AG04449 (cell line): ENCODE results near the gene STK11.

Experiments used
- CTCF ChIA-PET: fragments of 350-600 bp; formaldehyde crosslinking; extraction: SDS; loops from one replicate; lab custom pipeline; 2021; ENCODE audit warnings: antibody characterized with exemption; lab: Yijun Ruan, JAX
- POLR2A ChIA-PET: fragments of 400-600, 350-600 bp; formaldehyde crosslinking; extraction: SDS; loops from one replicate; lab custom pipeline; 2020; ENCODE audit warnings: antibody characterized with exemption, inconsistent platforms; lab: Yijun Ruan, JAX
- DNase-seq: peaks from one replicate; pipeline ENCODE4 v3.0.0-alpha.2; 2010; ENCODE audit warnings: low read depth, low spot score
- H3K4me3 ChIP-seq: 2 replicates; pipeline ENCODE4 v1.5.1; 2011; ENCODE audit warnings: low read depth, mild to moderate bottlenecking, control low read depth, low read length
- TF ChIP-seq, protein P1 (sequence below): IDR thresholded peaks from one replicate; pipeline ENCODE4 v1.5.1; 2011; ENCODE audit warnings: mild to moderate bottlenecking, moderate library complexity, low read length, control low read depth, inconsistent platforms; ENCODE audit not compliant: insufficient read depth; ENCODE audit errors: missing control alignments

The STK11 gene

GRCh38 chr19:1266916-1267476 is 61.4 kb downstream of the STK11 start:
- POLR2A ChIA-PET, result interaction anchor here (0.8 to 7.3 kb wide), 9 partner anchors 8 to 245 kb away, joined by 3 to 188 read pairs (median 6); partner anchors contain the start of genes ATP5F1D, FAM174C and RNU6-2
- CTCF ChIA-PET, result interaction anchor here (0.6 to 11.8 kb wide), 16 partner anchors 8 to 191 kb away, joined by 3 to 626 read pairs (median 4); partner anchors contain the start of genes ATP5F1D and FAM174C
- peak overlapping the region; percentile 61 for H3K4me3 ChIP-seq
- no peak for DNase-seq
- TF ChIP-seq, protein P1, sequence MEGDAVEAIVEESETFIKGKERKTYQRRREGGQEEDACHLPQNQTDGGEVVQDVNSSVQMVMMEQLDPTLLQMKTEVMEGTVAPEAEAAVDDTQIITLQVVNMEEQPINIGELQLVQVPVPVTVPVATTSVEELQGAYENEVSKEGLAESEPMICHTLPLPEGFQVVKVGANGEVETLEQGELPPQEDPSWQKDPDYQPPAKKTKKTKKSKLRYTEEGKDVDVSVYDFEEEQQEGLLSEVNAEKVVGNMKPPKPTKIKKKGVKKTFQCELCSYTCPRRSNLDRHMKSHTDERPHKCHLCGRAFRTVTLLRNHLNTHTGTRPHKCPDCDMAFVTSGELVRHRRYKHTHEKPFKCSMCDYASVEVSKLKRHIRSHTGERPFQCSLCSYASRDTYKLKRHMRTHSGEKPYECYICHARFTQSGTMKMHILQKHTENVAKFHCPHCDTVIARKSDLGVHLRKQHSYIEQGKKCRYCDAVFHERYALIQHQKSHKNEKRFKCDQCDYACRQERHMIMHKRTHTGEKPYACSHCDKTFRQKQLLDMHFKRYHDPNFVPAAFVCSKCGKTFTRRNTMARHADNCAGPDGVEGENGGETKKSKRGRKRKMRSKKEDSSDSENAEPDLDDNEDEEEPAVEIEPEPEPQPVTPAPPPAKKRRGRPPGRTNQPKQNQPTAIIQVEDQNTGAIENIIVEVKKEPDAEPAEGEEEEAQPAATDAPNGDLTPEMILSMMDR, result peak; percentile 92

DNA sequence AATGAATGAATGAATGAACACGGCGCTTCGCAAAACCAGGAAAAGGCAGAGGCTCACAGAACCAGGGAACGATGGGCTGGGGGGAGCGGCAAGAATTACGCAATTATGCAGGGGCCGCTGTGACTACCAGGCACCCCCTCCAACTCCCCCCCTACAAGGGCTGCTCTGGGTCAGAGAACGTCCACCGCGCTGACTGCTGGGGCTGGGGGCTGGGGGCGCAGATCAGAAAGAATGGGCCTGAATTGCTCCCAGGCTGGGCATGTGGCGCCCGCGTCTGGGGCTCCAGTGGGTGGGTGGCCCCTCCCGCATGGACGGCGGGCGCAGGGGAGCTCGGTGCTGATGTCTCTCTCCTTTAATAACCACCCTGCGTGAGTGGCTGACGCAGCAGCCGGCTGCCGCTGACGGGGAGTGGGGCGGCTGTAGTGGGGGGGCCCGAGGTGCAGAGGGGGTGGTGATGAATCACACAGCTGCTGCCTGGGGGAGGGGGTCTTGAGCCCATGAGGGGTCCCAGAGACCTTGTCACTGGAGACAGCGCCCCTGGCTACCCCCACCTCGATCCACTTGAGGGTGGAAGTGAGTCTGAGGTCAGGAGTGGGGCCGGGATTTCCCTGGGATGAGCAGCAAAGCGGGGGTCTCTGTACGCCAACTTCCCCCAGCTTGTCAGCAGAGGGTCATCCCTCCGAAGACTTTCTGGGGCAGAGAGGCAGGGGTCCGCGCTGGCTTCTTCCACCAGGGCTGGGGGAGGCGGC is 62.1 kb downstream of the STK11 start:
- TF ChIP-seq, protein P1, result no peak
- ChIA-PET POLR2A (interaction anchor here (3.4 to 7.3 kb wide), 2 partner anchors 13 to 23 kb away, joined by 96 to 188 read pairs; no protein-coding TSS in a partner anchor), CTCF (interaction anchor here (0.6 to 11.8 kb wide), 7 partner anchors 11 to 248 kb away, joined by 3 to 626 read pairs (median 4); partner anchors contain the start of gene ATP5F1D)
- no peak for DNase-seq
- H3K4me3 ChIP-seq, result peak overlapping the region; percentile 61

- POLR2A ChIA-PET, result interaction anchor here (0.6 to 7.3 kb wide), 34 partner anchors 9 to 589 kb away, joined by 3 to 188 read pairs (median 5); partner anchors contain the start of genes ATP5F1D, CNN2, REEP6 and RNU6-2
- no peak overlapping the region for H3K4me3 ChIP-seq
- CTCF ChIA-PET, result interaction anchor here (0.7 to 11.8 kb wide), 6 partner anchors 10 to 249 kb away, joined by 3 to 626 read pairs (median 14); partner anchors contain the start of gene ATP5F1D
- TF ChIP-seq, protein P1, result no peak
- DNase-seq, result no peak
Observed at GRCh38 chr19:1268226-1269064, 62.9 kb downstream of the STK11 start.

GRCh38 chr19:1269065-1269477 is 63.5 kb downstream of the STK11 start, which contains the start of gene CIRBP:
CIRBP (plus strand) TSS chr19:1269332; CDS start chr19:1270934, 1,602 bp downstream.
- DNase-seq, result peak; percentile 93
- ChIA-PET CTCF (interaction anchor here (1.7 to 11.8 kb wide), 3 partner anchors 11 to 26 kb away, joined by 5 to 626 read pairs (median 69); partner anchors contain the start of gene ATP5F1D), POLR2A (interaction anchor here (0.6 to 1.7 kb wide), 33 partner anchors 9 to 589 kb away, joined by 3 to 90 read pairs (median 5); partner anchors contain the start of genes ATP5F1D, CNN2, REEP6 and RNU6-2)
- TF ChIP-seq, protein P1, result no peak
- H3K4me3 ChIP-seq, result peak within 1 kb of the TSS; percentile 82

DNA sequence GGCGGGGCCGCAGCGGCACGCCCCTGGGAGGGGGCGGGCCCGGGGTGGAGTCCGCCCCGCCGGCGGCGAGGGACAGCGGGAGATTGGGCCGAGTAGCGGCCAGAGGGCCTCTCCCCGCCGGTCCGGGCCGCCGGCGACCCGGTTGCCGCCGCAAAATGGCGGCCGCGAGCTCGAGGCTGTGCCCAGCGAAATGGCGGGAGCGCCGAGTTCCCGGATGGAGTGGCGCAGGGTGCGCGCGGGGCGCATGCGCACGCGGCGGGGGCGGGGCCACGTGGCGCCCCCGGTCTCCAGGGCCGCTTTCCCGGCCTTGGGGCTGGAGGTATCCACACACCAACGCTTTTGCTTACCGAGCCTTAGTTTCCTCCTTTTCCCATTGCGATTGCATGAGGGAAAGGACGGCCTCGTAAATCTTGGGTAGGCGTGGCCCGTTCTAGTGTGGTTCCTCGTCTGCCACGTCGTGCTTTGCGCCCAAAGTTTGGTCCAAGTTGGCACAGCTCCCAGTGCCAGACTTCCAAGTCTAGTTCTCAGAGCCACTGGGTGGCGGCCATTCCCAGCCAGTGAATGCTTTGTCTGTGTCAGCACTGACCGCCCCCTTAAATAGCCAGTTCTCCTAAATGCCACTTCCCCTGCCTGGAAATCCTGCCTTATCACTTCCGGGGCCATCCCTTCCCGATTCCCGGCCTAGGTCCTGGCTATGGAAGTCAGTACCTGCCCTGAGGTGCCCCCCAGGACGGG is 64.1 kb downstream of the STK11 start:
- ChIA-PET CTCF (interaction anchor here (1.7 to 11.8 kb wide), 3 partner anchors 10 to 27 kb away, joined by 5 to 626 read pairs (median 69); partner anchors contain the start of gene ATP5F1D), POLR2A (interaction anchor here (0.6 to 1.7 kb wide), 28 partner anchors 8 to 1119 kb away, joined by 3 to 90 read pairs (median 6); partner anchors contain the start of genes ATP5F1D, CNN2 and REEP6)
- H3K4me3 ChIP-seq, result peak overlapping the region; percentile 82
- TF ChIP-seq, protein P1, result no peak
- DNase-seq, result no peak
